Stromal cell of bone marrow (primary cell): ENCODE measurements around the gene SIGLEC15.

Experiments used
- DNase-seq: peaks from one replicate; pipeline ENCODE4 v3.0.0-alpha.2; 2012; ENCODE audit warnings: low read depth

SIGLEC15 gene

GRCh38 chr18:45879681-45880655, 54.5 kb downstream of the SIGLEC15 start:
- peak; percentile 43 for DNase-seq

- DNase-seq = no peak
These were observed 55.5 kb downstream of the SIGLEC15 start for GRCh38 chr18:45880876-45881558.

- DNase-seq = no peak
These were observed 62.1 kb downstream of the SIGLEC15 start for GRCh38 chr18:45887585-45887984.

- DNase-seq = no peak
These were observed 64.1 kb downstream of the SIGLEC15 start for GRCh38 chr18:45889419-45890064.

GRCh38 chr18:45890606-45891005, 65.1 kb downstream of the SIGLEC15 start:
- DNase-seq = no peak

GRCh38 chr18:45891806-45892205, 66.3 kb downstream of the SIGLEC15 start:
- DNase-seq = no peak
